ENCODE data around the gene RPRD1B.

Gene RPRD1B

DNA sequence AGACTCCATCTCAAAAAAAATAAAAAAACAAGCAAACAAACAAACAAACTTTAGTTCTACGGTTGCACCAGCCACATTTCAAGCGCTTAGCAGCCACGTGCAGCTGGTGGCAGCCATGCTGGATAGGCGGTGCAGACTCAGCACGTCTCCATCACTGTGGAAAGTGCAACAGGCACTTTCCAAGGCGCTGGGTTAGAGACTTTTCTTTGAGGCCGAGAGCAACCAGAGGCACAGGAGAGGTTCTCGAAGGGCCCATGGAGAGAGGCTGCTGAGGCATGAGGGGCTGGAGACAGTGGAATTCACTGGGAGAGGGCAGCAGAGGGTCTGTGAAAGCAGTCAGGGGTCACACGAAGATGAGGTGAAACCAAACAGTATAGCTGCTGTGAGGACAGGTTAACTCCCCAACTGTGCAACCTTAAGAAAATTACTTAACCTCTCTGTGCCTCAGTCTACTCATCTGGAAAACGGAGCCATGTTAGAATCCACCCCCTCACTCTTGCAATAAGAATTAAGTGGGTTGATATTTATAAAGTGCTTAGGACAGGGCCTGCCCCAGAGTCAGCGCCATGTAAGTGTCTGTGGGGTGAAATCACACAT is 104.0 kb downstream of the RPRD1B start:
- no peak for DNase-seq

DNA sequence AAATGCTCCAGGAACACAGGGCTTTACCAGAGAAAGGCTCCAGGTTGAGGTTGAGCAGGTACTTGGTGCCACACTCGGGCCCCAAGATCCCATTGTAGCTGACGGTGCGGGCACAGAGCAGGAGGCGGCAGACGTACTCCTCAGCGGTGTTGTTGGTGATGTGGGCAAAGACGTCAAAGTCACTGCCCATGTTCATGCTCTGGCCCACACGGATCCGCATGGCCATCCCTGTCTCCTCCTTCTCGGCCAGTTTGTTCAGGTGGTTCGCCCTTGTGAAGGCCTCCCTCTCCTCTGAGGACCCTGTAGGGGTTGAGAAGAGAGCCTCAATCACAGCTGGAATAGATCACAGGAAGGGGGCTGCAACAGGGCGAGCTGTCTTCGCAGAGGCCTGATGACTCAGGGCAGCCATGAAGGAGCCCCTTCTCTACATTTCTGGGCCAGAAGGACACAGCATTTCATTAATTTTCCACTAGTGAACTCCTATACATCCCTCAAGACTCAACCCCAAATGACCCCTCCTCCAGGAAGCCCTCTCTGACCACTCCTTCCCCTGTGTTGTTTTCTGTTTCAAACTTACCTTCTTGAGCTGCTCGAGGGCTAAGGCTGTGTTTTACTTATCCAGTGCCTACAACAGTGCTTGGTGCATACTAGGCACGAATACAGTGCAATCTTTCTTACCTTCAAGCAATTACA is 104.7 kb downstream of the RPRD1B start:
- no peak for DNase-seq

DNA sequence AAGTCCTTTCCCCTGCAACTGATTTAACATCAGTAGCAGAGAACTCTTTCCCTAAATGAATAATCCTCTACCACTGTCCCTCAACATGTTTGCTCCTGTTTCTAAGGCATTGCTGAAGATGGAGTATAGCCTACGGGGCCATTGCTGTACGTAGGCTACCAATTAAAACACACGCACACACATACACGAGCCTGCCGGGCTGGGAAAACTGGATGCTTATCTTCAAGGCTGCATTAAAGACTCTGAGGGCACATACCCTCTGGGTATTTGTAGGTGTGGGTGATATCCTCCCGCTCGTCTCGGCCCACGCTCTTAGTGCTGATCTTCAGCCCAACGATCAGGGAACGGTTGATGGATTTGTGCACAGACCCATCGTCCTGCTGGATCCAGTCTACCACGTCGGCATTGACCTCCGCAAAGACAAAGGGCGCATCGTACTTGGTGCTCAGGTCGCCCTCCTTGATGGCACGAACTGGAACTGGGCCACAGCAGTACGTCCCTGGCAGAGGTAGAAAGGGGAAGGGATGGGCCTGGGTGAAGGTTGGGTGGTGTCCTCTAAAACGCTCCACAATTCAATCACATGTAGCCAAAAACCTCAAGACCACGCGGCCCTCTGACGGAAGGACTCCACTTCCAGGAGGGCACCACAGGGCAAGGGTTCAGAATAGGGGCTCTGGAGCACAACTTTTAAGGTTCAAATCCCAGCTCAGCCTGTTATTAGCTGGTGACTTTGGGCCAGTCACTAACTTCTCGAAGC is 105.8 kb downstream of the RPRD1B start:
- no peak for DNase-seq

DNA sequence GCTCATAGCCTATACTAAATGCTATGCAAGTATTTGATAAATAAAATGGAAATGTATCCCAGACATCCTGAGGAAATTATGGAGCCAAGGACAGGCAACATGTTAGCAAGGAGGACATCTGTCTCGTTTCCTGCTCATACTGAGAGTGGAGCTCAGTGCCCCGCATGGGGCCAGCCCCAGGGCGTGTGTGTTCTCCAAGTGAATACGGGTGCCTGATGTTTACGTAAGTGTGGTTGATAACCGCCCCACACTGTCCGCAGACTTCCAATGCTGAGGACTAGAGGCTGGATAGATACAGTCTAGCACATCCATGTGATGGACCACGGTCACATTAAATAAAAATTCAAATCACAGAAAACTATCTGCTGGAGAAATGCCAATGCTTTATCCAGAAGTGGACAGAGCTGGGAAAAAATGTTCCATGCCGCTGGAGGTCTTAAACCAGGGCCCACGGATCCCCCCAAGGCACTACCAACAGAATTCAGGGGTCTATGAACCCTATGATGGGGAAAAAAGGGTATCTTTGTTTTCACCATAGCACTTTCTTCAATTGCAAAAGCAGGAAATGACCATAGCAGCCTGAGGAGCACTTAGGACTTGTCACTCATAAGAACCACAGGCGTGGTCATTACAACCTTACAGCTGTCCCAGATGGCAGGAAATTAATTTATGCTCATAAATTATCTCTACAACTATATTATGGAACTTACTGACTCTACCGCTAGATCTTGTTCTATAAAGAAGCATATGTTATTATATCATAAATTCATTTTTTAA is 106.6 kb downstream of the RPRD1B start:
- no peak for DNase-seq

DNA sequence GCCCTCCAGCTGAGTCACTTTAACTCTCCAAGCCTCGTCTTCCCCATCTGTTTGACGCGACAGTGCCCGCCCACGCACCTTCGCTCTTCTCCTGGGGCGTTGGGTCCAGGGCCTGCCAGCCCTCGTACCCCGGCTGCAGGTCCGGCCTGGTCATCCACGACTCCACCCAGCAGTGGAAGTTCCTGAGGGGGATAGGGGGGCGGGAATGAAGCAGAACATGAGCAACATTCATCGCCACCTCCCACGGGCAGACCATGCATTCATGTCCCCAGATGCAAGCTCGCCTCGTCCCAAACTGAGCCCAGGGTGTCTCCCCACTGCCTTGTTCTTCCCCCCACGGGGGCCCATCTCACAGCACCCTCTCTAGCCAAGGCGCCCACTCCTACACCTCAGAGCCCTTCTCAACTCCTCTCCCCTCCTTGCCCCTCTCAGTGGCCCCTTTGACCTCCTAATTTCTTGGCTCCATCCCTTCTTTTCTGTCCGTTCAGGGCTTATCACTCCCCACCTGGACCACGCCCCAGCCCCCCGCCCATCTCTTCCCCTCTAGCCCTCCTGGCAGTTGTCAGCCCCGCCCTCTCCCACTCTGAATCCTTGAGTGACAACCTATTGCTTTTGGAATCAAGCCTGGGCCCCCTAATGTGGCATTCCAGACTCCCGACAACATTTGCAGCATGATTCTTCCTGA is 107.8 kb downstream of the RPRD1B start:
- no peak for DNase-seq
